Ammon's horn (tissue), 1 donor: ENCODE data around the gene FLYWCH1.
"Not testable (repeated sequence)": the region's sequence is repeated elsewhere in the genome, so short reads cannot be mapped to it uniquely, and the experiment has no call there.

Experiments
- DNase-seq: peaks from one replicate; pipeline ENCODE4 v3.0.0-alpha.2; 2016; ENCODE audit warnings: low spot score

The FLYWCH1 gene

DNA sequence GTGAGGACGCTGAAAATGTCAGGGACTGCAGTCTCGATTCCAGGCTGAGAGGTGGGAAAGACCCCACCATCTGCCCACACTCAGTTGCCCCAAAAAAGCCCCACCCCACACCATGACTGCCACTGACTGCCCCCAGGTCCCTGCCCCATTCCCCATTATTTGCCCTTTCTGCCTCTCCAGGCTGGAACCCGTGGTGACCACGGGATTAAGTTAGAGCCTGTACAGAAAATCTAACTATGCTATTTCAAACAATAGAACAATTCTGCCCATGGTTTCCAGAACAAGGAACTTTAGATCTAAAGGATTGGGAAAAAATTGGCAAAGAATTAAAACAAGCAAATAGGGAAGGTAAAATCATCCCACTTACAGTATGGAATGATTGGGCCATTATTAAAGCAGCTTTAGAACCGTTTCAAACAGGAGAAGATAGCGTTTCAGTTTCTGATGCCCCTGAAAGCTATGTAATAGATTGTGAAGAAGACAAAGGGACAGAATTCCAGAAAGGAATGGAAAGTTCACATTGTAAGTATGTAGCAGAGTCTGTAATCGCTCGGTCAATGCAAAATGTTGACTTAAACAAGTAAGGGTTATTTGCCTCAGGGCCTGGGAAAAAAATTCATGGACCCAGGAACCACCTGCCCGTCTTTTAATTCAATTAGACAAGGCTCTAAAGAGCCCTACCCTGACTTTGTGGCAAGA lies 14.4 kb downstream of the FLYWCH1 start:
- DNase-seq = no peak

GRCh38 chr16:2926650-2926999 lies 14.9 kb downstream of the FLYWCH1 start:
- no peak for DNase-seq

DNA sequence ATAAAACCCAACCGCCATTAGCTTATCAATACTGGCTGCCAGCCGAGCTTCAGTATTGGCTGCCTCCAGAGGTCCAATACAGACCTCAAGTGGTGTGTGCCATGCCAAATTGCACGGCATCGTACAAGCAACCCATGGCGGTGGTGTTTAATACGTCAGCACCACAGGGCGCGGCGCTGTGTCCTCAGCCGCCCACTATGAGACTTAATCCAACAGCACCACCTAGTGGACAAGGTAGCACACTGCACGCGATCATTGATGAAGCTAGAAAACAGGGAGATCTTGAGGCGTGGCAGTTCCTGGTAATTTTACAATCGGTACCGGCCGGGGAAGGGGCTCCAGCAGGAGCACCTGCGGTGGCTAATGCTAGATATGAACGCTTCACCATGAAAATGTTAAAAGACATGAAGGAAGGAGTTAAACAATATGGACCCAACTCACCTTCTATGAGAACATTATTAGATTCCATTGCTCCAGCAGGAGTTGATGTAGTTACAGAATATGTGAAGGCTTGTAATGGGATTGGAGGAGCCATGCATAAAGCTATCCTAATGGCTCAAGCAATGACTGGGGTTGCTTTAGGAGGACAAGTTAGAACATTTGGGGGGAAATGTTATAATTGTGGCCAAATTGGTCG lies 15.4 kb downstream of the FLYWCH1 start:
- peak; percentile 92 for DNase-seq

DNA sequence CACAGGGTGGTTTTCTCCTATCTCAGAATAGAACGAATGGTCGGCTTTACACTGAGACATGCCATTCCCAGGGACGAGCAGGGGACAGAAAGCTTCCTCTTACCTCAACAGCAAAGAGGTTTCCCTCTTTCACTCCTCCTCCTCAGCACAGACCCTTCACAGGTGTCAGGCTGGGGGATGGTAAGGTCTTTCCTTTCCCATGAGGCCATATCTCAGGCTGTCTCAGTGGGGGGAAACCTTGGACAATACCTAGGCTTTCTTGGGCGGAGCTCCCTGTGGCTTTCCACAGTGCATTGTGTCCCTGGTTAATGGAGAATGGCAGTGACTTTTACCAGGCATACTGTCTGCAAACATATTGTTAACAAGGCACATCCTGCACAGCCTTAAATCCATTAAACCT lies 16.4 kb downstream of the FLYWCH1 start:
- not testable (repeated sequence) for DNase-seq

DNA sequence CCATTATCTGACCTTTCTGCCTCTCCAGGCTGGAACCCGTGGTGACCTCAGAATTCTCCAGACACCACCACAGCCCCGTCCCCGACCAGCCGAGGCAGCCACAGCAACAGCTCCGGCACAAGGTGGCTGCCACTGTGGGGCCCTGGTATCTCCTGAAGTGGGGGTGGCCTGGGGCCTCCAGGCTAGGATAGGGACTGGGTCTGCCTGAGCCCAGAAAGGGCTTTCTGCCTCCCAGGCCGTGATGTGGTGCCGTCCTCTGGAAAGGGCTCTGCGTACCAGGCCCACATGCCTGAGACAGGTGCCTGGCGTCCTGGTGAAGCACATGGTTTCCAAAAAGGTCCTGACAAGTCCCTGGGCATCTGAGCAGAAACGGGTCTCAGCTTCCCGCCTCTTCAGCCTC lies 17.1 kb downstream of the FLYWCH1 start:
- no peak for DNase-seq

DNA sequence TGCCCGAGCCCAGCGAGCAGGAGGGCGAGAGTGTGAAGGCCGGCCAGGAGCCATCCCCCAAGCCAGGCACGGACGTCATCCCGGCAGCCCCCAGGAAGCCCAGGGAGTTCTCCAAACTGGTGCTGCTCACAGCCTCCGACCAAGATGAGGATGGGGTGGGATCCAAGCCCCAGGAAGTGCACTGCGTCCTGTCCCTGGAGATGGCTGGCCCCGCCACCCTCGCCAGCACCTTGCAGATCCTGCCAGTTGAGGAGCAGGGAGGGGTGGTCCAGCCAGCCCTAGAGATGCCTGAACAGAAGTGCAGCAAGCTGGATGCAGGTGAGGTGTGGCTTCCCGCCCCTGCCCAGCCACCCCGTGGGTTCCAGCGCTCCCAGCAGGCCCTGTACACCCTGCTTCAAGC lies 18.0 kb downstream of the FLYWCH1 start:
- DNase-seq = no peak

- DNase-seq = no peak
These were observed 18.5 kb downstream of the FLYWCH1 start for GRCh38 chr16:2930236-2930635.

DNA sequence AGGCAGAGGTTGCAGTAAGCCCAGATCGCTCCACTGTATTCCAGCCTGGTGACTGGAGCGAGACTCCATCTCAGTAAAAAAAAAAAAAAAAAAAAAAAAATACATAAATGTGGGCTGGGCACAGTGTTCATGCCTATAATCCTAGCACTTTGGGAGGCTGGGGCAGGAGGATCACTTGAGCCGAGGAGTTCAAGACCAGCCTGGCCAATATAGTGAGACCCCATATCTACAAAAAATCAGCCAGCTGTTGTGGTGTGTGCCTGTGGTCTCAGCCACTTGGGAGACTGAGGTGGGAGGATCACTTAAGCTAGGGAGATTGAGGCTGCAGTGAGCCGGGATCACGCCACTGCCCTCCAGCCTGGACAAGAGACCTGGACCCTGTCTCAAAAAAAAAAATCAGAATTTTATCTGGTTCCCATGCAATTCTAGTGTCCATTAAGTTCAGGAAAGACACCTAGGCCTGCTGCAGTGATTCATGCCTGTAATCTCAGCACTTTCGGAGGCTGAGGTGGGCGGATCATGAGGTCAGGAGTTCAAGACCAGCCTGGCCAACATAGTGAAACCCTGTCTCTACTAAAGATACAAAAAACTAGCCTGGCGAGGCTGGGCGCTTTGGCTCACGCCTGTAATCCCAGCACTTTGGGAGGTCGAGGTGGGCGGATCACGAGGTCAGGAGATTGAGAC lies 19.6 kb downstream of the FLYWCH1 start:
- not testable (repeated sequence) for DNase-seq

GRCh38 chr16:2933136-2933535 lies 21.4 kb downstream of the FLYWCH1 start:
- no peak for DNase-seq

GRCh38 chr16:2933701-2934100 lies 22.0 kb downstream of the FLYWCH1 start:
- DNase-seq = no peak

DNA sequence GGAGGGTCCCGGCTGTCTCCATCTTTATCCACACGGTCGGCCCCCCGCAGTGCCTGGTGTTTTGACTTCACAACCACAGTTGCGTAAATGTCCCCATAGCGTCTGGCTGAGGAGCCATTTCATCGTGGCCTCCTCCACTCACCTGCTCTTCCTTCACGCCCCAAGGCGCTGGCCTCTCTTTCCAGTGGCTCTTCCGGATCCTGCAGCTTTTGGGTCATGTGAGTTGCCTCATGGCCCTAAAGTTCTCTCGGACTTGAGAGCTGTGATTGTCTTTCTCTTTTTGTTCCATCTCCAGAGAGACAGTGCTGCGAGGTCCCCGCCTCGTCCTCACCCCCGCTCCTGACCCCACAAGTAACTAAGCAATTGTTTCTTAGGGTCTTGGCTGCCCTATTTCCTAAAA lies 22.7 kb downstream of the FLYWCH1 start:
- DNase-seq = no peak

DNA sequence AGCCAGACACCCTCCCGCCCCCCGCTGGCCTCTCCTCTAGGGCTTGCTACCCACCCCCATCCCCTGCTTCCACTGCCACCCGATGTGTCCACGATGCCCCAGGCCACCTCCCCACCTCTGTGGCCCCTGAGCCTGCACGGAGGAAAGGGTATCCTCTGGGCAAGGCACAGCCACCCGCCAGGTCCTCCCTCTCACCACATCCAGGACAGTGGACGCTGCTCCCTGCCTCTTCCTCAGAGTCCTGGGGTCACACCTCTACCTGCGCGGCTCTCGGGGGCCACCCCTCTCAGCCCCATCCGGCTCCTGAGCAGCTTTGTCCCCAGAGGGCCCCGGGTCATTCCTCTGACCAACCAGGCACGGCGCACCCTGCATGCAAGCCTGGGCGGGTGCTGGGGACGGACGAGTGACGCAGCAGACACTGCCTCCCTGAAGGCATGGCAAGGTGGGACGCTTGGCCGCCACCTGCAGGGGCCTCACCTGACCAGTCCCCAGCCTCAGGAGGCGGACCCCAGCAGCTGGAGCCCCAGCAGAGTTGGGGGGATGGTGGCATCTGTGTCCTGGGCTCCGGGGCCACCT lies 24.8 kb downstream of the FLYWCH1 start:
- no peak for DNase-seq

DNA sequence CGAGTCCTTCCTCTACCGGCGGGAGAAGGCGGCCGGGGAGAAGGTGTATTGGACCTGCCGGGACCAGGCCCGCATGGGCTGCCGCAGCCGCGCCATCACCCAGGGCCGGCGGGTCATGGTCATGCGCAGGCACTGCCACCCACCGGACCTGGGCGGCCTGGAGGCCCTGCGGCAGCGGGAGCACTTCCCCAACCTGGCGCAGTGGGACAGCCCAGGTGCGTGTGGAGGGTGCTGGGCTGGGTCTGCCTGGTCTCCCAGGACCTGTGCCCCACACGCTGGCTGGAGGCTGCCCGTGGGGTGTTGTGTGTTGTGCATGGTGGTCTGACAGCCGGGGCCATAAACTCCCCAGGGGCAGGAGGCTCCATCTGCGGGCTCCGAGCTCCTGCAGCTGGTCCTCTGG lies 25.4 kb downstream of the FLYWCH1 start:
- no peak for DNase-seq

DNA sequence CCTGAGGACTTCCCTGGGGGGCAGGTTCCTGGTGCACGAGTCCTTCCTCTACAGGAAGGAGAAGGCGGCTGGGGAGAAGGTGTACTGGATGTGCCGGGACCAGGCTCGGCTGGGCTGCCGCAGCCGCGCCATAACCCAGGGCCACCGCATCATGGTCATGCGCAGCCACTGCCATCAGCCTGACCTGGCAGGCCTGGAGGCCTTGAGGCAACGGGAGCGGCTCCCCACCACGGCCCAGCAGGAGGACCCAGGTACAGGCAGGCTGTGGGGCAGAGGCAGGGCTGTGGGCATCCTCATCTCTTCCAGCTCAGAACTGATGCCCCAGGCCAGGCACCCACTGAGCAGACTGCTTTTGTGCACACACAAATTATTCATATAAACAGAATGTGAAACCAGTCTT lies 26.5 kb downstream of the FLYWCH1 start:
- DNase-seq = no peak

DNA sequence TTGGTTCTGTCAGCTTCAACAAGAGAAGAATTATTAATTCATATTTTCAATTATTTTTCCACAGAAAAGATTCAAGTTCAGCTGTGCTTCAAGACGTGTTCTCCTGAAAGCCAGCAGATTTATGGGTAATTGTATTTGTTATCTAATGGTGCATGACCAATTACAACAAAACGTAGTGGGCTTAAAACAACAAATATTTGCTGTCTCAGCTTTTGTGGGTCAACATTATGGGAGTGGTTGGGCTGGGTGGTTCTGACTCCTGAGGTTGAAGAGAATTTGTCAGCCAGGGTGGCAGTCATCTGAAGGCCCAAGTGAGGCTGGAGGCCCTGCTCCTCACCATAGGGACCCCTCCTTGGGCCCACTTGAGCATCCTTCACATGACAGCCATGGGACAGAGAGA lies 28.2 kb downstream of the FLYWCH1 start:
- DNase-seq = no peak

DNA sequence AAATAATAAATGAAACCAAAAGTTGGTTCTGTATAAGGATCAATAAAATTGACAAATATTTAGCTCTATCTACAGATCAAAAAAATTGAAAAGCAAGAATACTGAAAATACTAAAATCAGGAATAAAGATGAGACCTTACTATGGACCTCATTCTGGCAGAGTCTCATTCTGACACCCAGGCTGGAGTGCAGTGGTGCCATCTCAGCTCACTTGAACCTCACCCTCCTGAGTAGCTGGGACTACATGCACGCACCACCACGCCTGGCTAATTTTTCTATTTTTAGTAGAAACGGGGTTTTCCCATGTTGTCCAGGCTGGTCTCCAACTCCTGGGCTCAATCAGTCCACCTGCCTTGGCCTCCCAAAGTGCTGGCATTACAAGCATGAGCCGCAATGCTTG lies 30.3 kb downstream of the FLYWCH1 start:
- DNase-seq = no peak

DNA sequence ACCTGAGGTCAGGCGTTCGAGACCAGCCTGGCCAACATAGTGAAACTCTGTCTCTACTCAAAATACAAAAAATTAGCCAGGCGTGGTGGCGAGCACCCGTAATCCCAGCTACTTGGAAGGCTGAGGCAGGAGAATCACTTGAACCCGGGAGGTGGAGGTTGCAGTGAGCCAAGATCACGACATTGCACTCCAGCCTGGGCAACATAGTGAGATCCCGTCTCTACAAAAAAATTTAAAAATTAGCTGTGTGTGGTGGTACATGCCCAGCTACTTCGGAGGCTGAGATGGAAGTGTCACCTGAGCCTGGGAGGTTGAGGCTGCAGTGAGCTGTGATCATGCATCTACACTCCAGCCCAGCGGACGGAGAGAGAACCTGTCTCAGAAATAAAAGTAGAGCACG lies 32.0 kb downstream of the FLYWCH1 start:
- not testable (repeated sequence) for DNase-seq

DNA sequence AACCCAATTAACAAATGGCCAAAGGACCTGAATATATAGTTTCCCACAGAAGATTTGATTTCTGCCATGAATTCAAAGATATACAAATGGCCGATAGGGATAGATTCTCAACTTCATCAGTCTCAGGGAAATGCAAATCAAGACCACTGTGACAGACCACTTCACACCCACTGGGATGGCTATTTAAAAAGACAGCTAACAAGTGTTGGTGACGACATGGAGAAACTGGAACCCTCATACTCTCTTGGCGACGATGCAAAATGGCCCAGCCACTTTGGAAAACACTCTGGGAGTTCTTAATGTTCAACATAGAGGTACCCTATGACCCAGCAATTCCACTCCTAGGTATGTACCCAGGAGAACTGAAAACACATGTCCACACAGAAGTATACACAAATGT lies 34.9 kb downstream of the FLYWCH1 start:
- DNase-seq = no peak

DNA sequence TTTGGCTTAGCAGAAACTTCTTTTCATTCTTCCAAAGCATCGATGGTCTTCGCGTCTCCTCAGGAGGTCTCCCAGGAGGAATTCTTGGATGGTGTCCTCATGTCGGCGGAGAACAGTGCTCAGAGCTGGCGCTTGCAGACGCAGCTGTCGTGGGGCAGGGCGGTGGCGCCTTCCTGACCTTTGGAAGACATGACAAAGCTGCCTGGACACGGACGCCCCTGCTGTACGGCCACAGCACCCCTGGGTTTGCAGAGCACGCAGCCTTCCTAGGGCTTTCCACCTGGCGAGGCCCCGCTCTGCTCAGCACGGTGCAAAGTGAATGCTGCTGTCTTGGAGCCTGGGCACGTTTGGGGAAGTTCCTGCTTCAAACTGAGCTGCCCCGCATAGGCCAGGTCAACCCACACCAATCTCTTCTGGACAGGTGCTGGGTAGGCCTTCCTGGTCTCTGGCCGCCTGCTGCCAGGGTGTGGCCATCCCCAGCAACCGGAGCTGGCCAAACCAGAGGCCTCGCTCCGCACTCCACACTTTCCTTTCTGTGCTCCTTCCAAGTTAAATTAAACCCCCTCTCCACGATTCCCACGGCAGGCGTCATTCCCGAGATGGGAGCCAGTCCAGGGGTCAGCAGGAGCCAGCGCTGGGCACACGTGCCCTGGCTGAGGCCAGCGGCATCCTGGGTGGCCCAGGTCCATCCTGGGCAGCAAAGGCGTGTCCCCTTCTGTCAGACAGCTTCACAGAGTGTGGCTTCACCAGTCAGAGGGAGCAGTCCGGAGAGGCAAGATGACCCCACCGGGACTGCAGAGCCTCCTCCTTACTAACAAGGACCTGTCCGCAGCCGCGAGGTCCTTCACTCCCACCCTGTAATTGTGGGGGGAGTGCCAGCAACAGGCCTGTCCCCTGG lies 37.3 kb downstream of the FLYWCH1 start:
- DNase-seq = no peak

- no peak for DNase-seq
These were observed 38.1 kb downstream of the FLYWCH1 start for GRCh38 chr16:2949705-2950352.

DNA sequence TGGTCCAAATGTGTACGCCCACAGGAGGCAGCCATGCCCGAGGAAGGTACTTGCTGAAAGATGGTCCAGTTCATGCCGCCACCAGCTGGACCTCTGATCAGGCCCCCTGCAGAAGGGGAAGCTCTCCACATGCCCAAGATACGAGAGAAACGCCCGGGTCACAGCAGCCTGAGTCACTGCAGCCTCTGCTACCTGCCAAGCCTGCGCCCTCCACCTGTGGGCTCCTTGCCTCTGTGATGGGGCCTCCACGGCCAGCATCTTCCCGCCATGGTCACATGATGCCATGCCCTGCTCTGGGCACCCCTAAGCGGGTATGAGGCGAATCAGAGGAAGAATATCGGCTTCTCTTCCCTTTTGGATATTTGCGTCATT lies 38.6 kb downstream of the FLYWCH1 start:
- no peak for DNase-seq

DNA sequence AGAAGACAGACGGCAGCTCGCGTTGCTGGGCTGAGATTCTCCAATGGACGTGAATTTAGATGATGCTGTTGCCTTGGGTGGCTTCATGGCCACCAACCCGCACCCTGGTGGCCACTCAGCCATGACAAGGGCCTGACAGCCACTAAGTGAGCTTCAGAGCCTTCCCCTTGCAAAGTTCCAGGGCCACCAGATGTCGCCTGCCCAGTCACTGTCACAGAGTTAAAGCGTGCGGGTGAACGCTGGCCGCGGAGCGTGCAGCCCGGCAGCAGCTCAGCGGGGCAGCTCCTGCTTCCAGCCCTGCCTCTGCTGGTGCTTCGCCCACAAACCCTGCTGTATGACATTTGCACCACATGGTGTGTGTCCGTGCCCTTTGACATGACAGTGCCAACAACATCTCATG lies 39.0 kb downstream of the FLYWCH1 start:
- DNase-seq = no peak
